ENCODE results near the gene TRMT13. TPM values are rescaled to one million over a fixed set of nuclear protein-coding genes. Genes with fewer than 3 reads are reported as not detected.

TRMT13 gene
- polyA plus RNA-seq, 1 of the 3 experiments (the other 2 are of a cell fraction) = 7.6 TPM

GRCh38 chr1:100183370-100183769, 50.4 kb downstream of the TRMT13 start:
- 80% methylated on average over 4 of the region's 4 CpGs for WGBS (ENCODE audit: low lambda C conversion rate)
- Histone ChIP-seq H3K36me3 (replicated peaks in 1 of 2; ENCODE audit: control insufficient read depth in 1 of 2, insufficient read depth in 2 of 2, low read length in 1 of 2) (no peaks in the 10 kb centered on the region), H3K79me2 (ENCODE audit: insufficient read depth) (no peaks in the 10 kb centered on the region), H3K4me1 (ENCODE audit: control insufficient read depth in 1 of 2, insufficient read depth in 2 of 2, low read depth in 1 of 2, low read length in 1 of 2) (peaks cover 0 to 1% of the 10 kb centered on the region in 2 experiments; a peak in 1 of 4 replicates), H3K27ac (ENCODE audit: low read depth in 2 of 2, low read length in 1 of 2) (no peak overlapping the region), H3K9me3 (no peaks in the 10 kb centered on the region), H3K9ac (no peak overlapping the region), H4K20me1 (ENCODE audit: insufficient read depth) (no peaks in the 10 kb centered on the region), H3K4me3 (ENCODE audit: low read depth in 2 of 2, low read length in 1 of 2) (no peak overlapping the region), H3K4me2 (no peak overlapping the region), H3F3A (replicated peaks; ENCODE audit: insufficient read depth) (no peaks in the 10 kb centered on the region), H2AFZ (ENCODE audit: low read depth) (no peak overlapping the region), H3K27me3 (ENCODE audit: insufficient read depth) (no peaks in the 10 kb centered on the region), H3K9me2 (no peaks in the 10 kb centered on the region)
- CTCF ChIA-PET = interaction anchor here (0.9 kb wide), 1 partner anchor 13 kb away, joined by 3 read pairs; no protein-coding TSS in a partner anchor
- DNase-seq = no peak
- TF ChIP-seq USF1 (IDR thresholded peaks at IDR 0.05; ENCODE audit: borderline replicate concordance, low read depth) = no peak
- no peak for TF ChIP-seq EP300 (IDR thresholded peaks at IDR 0.05; ENCODE audit: borderline replicate concordance in 1 of 2, low read depth in 1 of 2, low read length in 1 of 2)
- no peak for TF ChIP-seq USF2 (IDR thresholded peaks at IDR 0.05; ENCODE audit: borderline replicate concordance, low read depth, low read length)
- no peak for TF ChIP-seq TEAD4 (IDR thresholded peaks at IDR 0.05; ENCODE audit: borderline replicate concordance, insufficient read depth)
- no peak for TF ChIP-seq POLR2AphosphoS5 (IDR thresholded peaks at IDR 0.05; ENCODE audit: low read depth, low read length)
- no peak for TF ChIP-seq NFIC (IDR thresholded peaks at IDR 0.05; ENCODE audit: borderline replicate concordance)
- TF ChIP-seq MEF2A (IDR thresholded peaks at IDR 0.05; ENCODE audit: borderline replicate concordance, low read depth) = no peak
- TF ChIP-seq REST (IDR thresholded peaks at IDR 0.05; ENCODE audit: low read depth, low read length) = no peak
- TF ChIP-seq JUND (IDR thresholded peaks at IDR 0.05) = no peak
- TF ChIP-seq GATA2 (CRISPR knock-in tag; IDR thresholded peaks at IDR 0.05) = no peak
- no peak for TF ChIP-seq MAX (IDR thresholded peaks at IDR 0.05; ENCODE audit: low read depth)
- no peak for TF ChIP-seq FOXM1 (IDR thresholded peaks at IDR 0.05; ENCODE audit: low read depth)
- POLR2A ChIA-PET = no interaction called here

- H3K9me3 ChIP-seq = no peaks in the 10 kb centered on the region
- no peak overlapping the region for H3K4me3 ChIP-seq (ENCODE audit: low read depth in 2 of 2, low read length in 1 of 2)
- no peaks in the 10 kb centered on the region for H3K9me2 ChIP-seq
- no peaks in the 10 kb centered on the region for H3K79me2 ChIP-seq (ENCODE audit: insufficient read depth)
- peaks cover 8 to 13% of the 10 kb centered on the region in 2 experiments; a peak in 2 of 4 replicates for H3K4me1 ChIP-seq (ENCODE audit: control insufficient read depth in 1 of 2, insufficient read depth in 2 of 2, low read depth in 1 of 2, low read length in 1 of 2)
- no peak overlapping the region for H3K4me2 ChIP-seq
- CTCF ChIA-PET = interaction anchor here (0.8 kb wide), 1 partner anchor 684 kb away, joined by 3 read pairs; no protein-coding TSS in a partner anchor
- no peaks in the 10 kb centered on the region for H3F3A ChIP-seq (replicated peaks; ENCODE audit: insufficient read depth)
- WGBS (ENCODE audit: low lambda C conversion rate) = 90% methylated on average over 1 of the region's 1 CpG
- POLR2A ChIA-PET = no interaction called here
- no peaks in the 10 kb centered on the region for H3K27me3 ChIP-seq (ENCODE audit: insufficient read depth)
- no peaks in the 10 kb centered on the region for H3K36me3 ChIP-seq (replicated peaks in 1 of 2; ENCODE audit: control insufficient read depth in 1 of 2, insufficient read depth in 2 of 2, low read length in 1 of 2)
- H4K20me1 ChIP-seq (ENCODE audit: insufficient read depth) = no peaks in the 10 kb centered on the region
- no peak overlapping the region for H2AFZ ChIP-seq (ENCODE audit: low read depth)
- DNase-seq = no peak
- H3K27ac ChIP-seq (ENCODE audit: low read depth in 2 of 2, low read length in 1 of 2) = no peak overlapping the region
- no peak overlapping the region for H3K9ac ChIP-seq
- no peak for TF ChIP-seq FOSL2 (IDR thresholded peaks at IDR 0.05; ENCODE audit: borderline replicate concordance, low read depth)
- no peak for TF ChIP-seq TAF1 (IDR thresholded peaks at IDR 0.05; ENCODE audit: borderline replicate concordance, low read depth, low read length)
- no peak for TF ChIP-seq NRF1 (IDR thresholded peaks at IDR 0.05; ENCODE audit: low read depth, low read length)
- TF ChIP-seq ZBTB33 (IDR thresholded peaks at IDR 0.05; ENCODE audit: borderline replicate concordance, low read depth) = no peak
- no peak for TF ChIP-seq GABPA (IDR thresholded peaks at IDR 0.05; ENCODE audit: low read depth)
- no peak for TF ChIP-seq RCOR1 (IDR thresholded peaks at IDR 0.05; ENCODE audit: low read length)
- no peak for TF ChIP-seq USF1 (IDR thresholded peaks at IDR 0.05; ENCODE audit: borderline replicate concordance, low read depth)
Observed at GRCh38 chr1:100184536-100184935, 51.6 kb downstream of the TRMT13 start.
